GDM1 (cell line): Measurements from ENCODE around the gene PXDC1.
"Not testable (repeated sequence)": the region's sequence is repeated elsewhere in the genome, so short reads cannot be mapped to it uniquely, and the experiment has no call there.

Experiments
- DNase-seq: peaks from one replicate; lab custom pipeline; 2025; lab: John Stamatoyannopoulos, UW

Gene PXDC1

DNA sequence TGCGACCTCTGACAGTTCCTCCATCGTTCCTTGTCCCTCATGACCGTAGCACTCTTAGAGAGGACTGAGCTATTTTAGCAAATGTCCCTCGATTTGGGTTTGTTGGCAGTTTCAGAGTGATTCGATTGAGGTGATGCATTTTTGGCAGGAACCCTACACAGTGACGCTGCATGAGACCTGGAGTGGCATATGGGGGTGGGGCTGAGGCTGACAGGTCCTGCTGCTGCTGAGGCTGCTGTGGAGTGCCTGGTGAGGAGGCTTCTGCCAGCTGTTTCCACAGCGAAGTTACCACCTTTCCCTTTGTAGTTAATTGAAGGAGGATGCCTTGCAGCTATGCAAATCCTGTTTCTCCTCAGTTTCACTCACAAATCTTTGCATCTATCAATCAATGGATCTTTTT, 19.8 kb downstream of the PXDC1 start:
- DNase-seq: no peak

DNA sequence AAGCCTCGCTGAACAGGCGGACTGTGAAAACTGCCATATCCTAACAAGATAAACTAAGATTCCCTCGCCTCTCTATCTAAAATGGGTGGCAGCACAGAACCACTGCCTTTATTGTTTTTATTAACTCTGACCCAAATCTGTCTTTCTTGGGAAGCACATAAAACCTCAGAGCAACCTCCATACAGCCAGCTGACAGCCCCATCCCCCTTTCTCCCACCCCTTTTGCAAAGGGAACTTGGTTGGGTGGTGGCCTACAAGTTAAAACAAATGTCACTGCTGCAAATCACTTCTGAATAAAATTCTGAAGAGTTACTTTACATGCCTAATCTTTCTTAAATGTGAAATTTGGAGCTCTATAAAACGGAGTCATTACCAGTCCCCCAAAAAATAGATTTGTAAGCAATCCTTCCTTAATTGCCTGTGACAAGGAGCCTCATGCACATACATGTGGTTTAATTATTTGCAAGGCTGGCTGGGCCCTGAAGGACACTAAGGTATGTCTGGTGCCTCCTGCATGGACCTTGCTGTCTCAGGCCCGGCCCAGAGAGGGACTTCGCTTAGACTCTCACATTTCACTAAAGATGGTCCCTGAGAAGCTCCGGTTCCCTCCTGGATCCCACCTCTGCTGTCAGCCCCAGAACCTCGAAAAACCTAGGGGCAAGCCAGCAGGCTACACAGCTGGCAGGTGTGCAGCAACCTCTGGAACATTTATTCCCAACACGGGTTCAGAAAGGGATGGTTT, 21.7 kb downstream of the PXDC1 start:
- DNase-seq: no peak

- no peak for DNase-seq
Measured at GRCh38 chr6:3727593-3728108, 23.9 kb downstream of the PXDC1 start.

DNA sequence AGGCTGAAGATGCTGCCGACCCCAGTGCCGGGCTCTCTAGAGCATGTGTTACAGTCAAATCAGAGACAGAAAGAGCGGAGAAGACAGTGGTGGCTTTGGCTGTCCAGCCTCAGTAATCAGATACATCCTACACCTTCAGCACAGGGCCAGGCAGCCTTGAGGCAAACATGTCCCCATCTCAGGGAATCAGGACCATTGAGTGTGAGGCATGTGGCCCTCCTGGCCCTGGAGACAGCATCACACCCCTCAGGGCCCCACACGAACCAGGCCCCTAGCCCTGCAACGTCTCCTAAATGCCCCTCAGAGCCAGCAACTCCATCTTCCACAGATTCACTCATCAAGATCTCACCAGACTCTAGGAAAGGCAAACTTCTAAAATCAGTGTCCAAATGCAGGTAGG, 24.5 kb downstream of the PXDC1 start:
- DNase-seq: no peak

DNA sequence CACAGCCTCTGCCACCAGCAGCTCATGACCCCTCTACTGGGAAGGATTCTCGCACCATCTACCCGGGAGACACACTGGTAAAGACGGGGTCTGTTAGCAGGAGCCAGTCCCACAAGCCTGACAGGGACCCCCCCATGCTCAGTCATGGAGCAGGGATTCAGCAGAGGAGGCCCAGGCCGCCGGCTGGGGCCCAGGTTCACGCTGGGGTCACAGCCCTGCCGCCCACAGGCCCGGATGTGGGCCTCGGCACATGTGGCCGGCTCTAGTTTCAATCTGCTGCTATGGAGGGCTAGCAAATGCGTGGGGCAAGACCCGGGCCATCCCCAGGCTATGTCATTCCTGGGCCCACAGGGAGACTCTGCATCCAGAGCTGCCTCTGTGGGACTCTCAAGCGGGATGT, 25.1 kb downstream of the PXDC1 start:
- no peak for DNase-seq

DNA sequence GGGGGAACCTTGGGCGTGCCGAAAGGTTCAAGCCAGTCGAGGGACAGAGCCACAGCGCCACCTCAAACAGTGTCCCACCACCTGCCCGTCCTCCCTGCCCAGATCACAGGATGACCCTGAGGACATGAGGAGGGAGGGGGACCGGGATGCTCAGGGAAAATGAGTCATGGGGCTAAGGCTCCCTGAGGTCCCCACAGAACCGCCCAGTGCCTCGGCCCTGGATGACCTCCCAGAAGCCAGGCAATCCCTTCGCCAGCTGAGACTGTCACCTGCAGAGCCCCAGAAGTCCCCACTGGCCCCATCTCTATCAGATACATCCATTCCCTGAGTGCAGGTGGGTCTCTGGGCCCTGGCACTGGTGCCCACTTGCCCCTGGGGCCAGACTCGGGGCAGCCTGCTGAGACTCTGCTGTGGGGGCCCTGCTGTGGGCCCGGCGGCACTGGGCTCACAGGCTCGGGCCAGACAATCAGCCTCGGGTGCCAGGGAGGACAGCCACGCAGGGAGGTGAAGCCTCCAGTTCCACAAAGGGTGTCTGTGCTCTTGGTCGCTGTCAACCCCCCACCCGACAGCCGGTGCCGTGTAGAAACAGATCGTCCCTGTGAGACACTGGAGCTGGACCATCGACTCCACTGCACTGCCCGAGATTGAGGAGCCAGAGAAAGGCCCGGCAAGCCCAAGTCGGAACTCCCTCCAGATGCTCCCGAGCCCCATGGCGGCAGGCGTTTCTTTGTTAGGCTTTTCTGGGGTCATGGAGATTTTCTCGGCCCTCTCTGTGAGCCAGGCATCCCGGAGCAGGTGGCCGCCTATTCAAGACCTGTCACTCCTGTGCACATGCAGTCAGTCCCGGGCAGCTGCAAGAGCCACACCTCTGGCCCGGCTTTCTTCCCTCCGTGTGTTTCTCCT, 26.1 kb downstream of the PXDC1 start:
- no peak for DNase-seq

- no peak for DNase-seq
Measured at GRCh38 chr6:3724451-3725144, 26.9 kb downstream of the PXDC1 start.

DNA sequence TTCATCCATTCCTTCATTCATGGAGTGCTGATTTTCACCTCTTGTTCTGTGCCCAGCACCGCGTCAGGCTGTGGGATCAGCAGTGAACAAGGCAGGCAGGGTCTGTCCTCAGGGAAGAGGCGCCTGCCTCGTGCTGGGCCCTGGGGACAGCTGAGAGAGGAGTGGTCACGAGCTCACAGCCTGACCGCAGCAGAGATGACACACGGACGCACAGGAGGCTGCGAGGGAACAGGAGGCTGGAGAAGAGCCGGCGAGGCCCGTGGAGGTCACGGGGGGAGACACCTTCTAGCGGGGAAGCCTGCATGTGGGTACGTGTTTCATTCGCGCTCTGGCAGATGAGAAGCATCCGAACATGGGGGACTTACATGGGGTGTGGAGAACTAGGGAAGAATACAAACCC, 27.5 kb downstream of the PXDC1 start:
- no peak for DNase-seq

DNA sequence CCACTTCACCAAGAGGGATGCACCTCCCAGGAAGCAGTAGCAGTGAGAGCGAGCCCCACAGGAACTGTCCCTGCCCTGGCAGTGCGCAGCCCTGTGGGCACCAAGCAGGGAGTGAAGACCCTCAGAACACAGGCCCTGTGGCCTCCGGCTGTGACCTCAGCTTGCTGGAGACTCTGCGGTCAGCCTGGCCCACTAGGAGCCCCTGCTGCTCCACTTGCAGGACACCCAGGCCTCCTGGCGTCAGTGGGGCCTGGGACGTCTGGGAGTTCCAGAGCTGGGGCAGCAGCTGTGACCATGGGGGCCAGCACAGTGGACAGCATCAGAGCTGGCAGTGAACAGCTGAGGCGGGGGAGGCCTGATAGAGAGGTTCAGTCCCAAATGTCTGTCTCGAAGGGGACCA, 28.3 kb downstream of the PXDC1 start:
- no peak for DNase-seq

- no peak for DNase-seq
Measured at GRCh38 chr6:3722785-3723184, 28.7 kb downstream of the PXDC1 start.

GRCh38 chr6:3721810-3722621, 29.5 kb downstream of the PXDC1 start:
- no peak for DNase-seq

DNA sequence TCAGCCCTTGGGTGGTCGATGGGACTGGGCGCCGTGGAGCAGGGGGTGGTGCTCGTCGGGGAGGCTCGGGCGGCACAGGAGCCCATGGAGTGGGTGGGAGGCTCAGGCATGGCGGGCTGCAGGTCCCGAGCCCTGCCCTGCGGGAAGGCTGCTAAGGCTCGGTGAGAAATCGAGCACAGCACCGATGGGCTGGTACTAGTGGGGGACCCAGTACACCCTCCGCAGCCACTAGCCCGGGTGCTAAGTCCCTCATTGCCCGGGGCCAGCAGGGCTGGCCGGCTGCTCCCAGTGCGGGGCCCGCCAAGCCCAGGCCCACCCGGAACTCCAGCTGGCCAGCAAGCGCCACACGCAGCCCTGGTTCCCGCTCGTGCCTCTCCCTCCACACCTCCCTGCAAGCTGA, 30.7 kb downstream of the PXDC1 start:
- DNase-seq: not testable (repeated sequence)

DNA sequence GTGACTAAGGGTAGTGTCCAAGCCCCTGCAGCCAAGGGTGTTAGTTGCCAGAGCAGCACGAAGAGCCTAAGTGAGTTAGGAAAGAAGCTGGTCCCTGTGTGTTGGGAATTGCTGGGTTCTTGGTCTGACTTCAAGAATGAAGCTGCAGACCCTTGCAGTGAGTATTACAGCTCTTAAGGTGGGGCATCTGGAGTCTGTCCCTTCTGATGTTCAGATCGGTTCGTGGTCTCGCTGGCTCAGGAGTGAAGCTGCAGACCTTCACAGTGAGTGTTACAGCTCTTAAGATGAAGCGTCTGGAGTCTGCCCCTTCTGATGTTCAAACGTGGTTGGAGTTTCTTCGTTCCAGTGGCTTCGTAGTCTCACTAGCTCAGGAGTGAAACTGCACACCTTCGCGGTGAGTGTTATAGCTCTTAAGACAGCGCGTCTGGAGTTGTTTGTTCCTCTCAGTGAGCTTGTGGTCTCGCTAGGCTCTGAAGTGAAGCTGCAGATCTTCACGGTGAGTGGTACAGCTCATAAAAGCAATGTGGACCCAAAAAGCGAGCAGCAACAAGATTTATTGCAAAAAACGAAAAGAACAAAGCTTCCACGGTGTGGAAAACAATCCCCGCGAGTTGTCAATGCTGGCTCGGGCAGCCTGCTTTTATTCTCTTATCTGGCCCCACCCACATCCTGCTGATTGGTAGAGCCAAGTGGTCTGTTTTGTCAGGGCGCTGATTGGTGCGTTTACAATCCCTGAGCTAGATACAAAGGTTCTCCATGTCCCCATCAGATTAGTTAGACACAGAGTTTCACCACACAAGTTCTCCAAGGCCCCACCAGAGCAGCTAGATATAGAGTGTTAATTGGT, 31.8 kb downstream of the PXDC1 start:
- no peak for DNase-seq

GRCh38 chr6:3718407-3718806, 33.1 kb downstream of the PXDC1 start:
- no peak for DNase-seq

GRCh38 chr6:3715285-3715684, 36.2 kb downstream of the PXDC1 start:
- no peak for DNase-seq

DNA sequence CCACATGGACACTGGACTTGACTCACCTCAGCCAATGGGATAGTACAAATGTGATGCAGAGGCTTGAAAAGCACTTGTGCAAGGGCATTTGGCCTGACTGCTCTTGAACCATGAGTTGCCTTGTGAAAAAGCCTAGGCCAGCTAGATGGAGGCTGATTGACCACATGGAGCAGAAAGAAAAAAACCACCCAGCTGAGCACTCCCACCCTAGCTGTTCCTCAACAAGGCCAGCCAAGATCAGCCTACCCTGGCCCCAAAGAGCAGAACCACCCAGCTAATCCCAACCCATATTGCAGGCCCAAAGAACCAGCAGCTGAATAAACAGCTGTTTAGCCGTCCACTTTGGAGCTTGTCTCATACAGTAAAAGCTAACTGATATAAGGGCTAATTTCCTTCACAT, 36.7 kb downstream of the PXDC1 start:
- DNase-seq: no peak

GRCh38 chr6:3714111-3714510, 37.4 kb downstream of the PXDC1 start:
- DNase-seq: no peak

GRCh38 chr6:3712827-3713665, 38.5 kb downstream of the PXDC1 start:
- DNase-seq: no peak

DNA sequence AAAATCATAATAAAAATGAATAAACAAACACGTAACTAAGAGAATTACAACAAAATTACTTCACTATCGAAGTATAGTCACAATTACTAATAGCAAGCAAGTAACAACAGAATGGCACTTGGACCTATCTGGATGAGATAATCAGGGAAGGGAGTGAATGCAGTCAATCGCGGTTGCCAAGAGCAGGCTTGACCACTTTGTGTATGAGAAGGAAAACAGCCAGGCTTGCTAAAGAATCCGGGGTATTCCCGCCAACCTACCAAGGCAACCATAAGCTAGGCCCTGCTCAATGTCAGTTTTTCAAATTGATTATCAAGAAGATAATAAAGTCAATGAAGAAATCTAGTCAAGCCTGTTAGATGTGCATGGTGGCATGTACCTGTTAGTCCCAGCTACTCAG, 39.7 kb downstream of the PXDC1 start:
- no peak for DNase-seq

- DNase-seq: no peak
Measured at GRCh38 chr6:3710403-3710802, 41.1 kb downstream of the PXDC1 start.
